ENCODE results near the gene COL6A5. TPM values are rescaled to one million over a fixed set of nuclear protein-coding genes. Genes with fewer than 3 reads are reported as not detected.

Gene COL6A5
- total RNA-seq, 1 experiment from 2014 or later = not detected

DNA sequence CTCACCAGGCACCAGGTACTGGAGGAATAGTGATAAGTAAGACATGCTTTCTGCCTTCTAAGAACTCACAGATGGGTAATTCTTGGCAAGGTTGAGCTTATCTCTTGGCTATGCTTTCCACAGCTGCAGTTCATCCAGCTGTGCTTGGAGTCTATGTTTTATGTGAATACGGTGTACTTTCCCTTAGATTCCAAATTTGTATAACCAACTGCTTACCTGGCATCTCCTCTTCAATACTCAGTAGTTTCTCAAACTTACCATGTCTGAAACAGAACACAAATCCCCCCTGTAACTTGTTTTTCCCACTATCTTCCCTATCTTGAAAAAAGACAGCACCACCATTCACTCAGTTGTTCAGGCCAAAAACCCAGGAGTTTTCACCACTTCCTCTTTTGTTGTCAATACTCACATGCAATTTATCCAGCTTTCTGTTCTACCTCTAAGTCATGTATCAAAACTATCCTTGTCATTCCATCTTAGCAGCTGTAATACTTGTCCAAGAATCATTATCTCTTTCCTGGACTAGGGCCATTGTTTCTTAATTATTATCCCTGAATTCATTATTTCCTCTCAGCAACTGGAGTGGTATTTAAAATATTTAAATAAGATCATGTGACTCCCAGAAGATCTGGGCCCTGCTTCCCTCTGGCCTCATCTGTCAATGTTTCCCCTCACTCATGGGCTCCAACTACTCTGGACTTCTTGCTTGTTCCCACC is 32.6 kb downstream of the COL6A5 start:
- no peaks in the 10 kb centered on the region for H3K36me3 Mint-ChIP-seq (ENCODE audit: insufficient read depth, unreplicated experiment)
- DNase-seq = no peak
- Histone ChIP-seq H3K4me1 (no peaks in the 10 kb centered on the region), H3K9me3 (no peaks in the 10 kb centered on the region), H3K27me3 (replicated peaks; ENCODE audit: control insufficient read depth, insufficient read depth, low read length) (no peaks in the 10 kb centered on the region), H3K4me3 (ENCODE audit: low read depth, low read length) (no peak overlapping the region), H3K36me3 (ENCODE audit: control insufficient read depth, insufficient read depth, low read length) (no peaks in the 10 kb centered on the region)
- H3K27me3 Mint-ChIP-seq (ENCODE audit: insufficient read depth, unreplicated experiment) = peaks cover 4% of the 10 kb centered on the region
- ChIA-PET POLR2A (no interaction called here), CTCF (no interaction called here)
- H3K4me3 Mint-ChIP-seq (ENCODE audit: unreplicated experiment) = no peak overlapping the region
- no peaks in the 10 kb centered on the region for H3K4me1 Mint-ChIP-seq (ENCODE audit: low read depth, unreplicated experiment)
- intact Hi-C loops (cut with micrococcal nuclease; ENCODE audit: unreplicated experiment) = no loop called here
- BruUV-seq (replicated peaks) = no TSS peak
- H3K9me3 Mint-ChIP-seq (ENCODE audit: unreplicated experiment) = no peaks in the 10 kb centered on the region
- no peak overlapping the region for H3K27ac Mint-ChIP-seq (ENCODE audit: unreplicated experiment)
- TF ChIP-seq, protein P1, sequence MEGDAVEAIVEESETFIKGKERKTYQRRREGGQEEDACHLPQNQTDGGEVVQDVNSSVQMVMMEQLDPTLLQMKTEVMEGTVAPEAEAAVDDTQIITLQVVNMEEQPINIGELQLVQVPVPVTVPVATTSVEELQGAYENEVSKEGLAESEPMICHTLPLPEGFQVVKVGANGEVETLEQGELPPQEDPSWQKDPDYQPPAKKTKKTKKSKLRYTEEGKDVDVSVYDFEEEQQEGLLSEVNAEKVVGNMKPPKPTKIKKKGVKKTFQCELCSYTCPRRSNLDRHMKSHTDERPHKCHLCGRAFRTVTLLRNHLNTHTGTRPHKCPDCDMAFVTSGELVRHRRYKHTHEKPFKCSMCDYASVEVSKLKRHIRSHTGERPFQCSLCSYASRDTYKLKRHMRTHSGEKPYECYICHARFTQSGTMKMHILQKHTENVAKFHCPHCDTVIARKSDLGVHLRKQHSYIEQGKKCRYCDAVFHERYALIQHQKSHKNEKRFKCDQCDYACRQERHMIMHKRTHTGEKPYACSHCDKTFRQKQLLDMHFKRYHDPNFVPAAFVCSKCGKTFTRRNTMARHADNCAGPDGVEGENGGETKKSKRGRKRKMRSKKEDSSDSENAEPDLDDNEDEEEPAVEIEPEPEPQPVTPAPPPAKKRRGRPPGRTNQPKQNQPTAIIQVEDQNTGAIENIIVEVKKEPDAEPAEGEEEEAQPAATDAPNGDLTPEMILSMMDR (IDR thresholded peaks at IDR 0.05; ENCODE audit: insufficient read depth in 1 of 2, low read depth in 1 of 2, low read length in 1 of 2, severe bottlenecking in 1 of 2, unreplicated experiment in 1 of 2) = no peak

DNA sequence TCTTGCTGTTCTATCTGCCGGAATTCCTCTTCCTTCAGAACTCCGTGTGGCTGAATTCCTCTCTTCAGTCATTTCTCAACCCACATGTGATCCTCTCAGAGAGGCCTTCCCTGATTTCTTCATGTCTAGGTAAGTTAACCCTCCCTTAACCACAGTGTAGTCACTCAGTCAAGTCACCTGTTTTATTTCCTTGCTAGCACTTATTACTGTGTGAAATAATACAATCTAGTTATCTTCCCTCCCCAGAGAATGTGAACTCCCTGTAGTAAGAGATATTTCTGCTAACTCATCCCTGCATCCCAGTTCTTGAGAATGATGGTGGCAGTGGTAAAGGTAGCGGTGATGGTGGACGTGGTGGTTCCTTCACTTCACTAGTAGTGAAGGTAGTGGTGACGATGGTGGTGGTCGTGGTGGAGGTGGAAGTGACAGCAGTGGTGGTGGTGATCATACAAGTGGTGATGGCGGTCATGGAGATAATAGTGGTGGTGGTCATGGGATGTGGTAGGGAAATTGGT is 33.3 kb downstream of the COL6A5 start:
- intact Hi-C loops (cut with micrococcal nuclease; ENCODE audit: unreplicated experiment) = no loop called here
- no peak for DNase-seq
- Mint-ChIP-seq H3K9me3 (ENCODE audit: unreplicated experiment) (no peaks in the 10 kb centered on the region), H3K36me3 (ENCODE audit: insufficient read depth, unreplicated experiment) (no peaks in the 10 kb centered on the region), H3K27ac (ENCODE audit: unreplicated experiment) (no peak overlapping the region), H3K27me3 (ENCODE audit: insufficient read depth, unreplicated experiment) (peaks cover 4% of the 10 kb centered on the region), H3K4me1 (ENCODE audit: low read depth, unreplicated experiment) (no peaks in the 10 kb centered on the region), H3K4me3 (ENCODE audit: unreplicated experiment) (no peak overlapping the region)
- ChIA-PET CTCF (no interaction called here), POLR2A (no interaction called here)
- TF ChIP-seq, protein P1 (IDR thresholded peaks at IDR 0.05; ENCODE audit: insufficient read depth in 1 of 2, low read depth in 1 of 2, low read length in 1 of 2, severe bottlenecking in 1 of 2, unreplicated experiment in 1 of 2) = no peak
- Histone ChIP-seq H3K9me3 (no peaks in the 10 kb centered on the region), H3K4me3 (ENCODE audit: low read depth, low read length) (no peak overlapping the region), H3K36me3 (ENCODE audit: control insufficient read depth, insufficient read depth, low read length) (no peaks in the 10 kb centered on the region), H3K27me3 (replicated peaks; ENCODE audit: control insufficient read depth, insufficient read depth, low read length) (no peaks in the 10 kb centered on the region), H3K4me1 (no peaks in the 10 kb centered on the region)
- BruUV-seq (replicated peaks) = no TSS peak

DNA sequence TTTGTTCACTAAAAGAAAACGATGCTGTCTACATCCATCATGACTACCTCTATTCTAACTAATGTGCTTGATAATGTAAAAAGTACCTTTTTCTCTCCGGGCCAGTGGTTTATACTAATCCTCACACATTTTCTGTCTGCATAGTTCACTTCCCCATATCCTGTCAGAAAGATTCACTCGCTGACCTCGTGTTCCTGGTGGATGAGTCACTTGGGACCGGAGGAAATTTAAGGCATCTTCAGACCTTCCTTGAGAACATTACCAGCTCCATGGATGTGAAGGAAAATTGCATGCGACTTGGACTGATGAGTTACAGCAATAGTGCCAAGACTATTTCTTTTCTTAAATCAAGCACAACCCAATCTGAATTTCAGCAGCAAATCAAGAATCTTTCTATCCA is 33.8 kb downstream of the COL6A5 start:
- Mint-ChIP-seq H3K4me3 (ENCODE audit: unreplicated experiment) (no peak overlapping the region), H3K9me3 (ENCODE audit: unreplicated experiment) (no peaks in the 10 kb centered on the region), H3K4me1 (ENCODE audit: low read depth, unreplicated experiment) (no peaks in the 10 kb centered on the region), H3K27ac (ENCODE audit: unreplicated experiment) (no peak overlapping the region), H3K36me3 (ENCODE audit: insufficient read depth, unreplicated experiment) (no peaks in the 10 kb centered on the region), H3K27me3 (ENCODE audit: insufficient read depth, unreplicated experiment) (peaks cover 4% of the 10 kb centered on the region)
- Histone ChIP-seq H3K4me3 (ENCODE audit: low read depth, low read length) (no peak overlapping the region), H3K36me3 (ENCODE audit: control insufficient read depth, insufficient read depth, low read length) (no peaks in the 10 kb centered on the region), H3K9me3 (no peaks in the 10 kb centered on the region), H3K27me3 (replicated peaks; ENCODE audit: control insufficient read depth, insufficient read depth, low read length) (no peaks in the 10 kb centered on the region), H3K4me1 (no peaks in the 10 kb centered on the region)
- ChIA-PET POLR2A (no interaction called here), CTCF (no interaction called here)
- BruUV-seq (replicated peaks) = no TSS peak
- DNase-seq = no peak
- intact Hi-C loops (cut with micrococcal nuclease; ENCODE audit: unreplicated experiment) = no loop called here
- TF ChIP-seq, protein P1 (IDR thresholded peaks at IDR 0.05; ENCODE audit: insufficient read depth in 1 of 2, low read depth in 1 of 2, low read length in 1 of 2, severe bottlenecking in 1 of 2, unreplicated experiment in 1 of 2) = no peak

Data from Caco-2 (cell line).